Bronchial epithelial cell (primary cell): ENCODE results near the gene LSM5. TPM values are rescaled to one million over a fixed set of nuclear protein-coding genes. Genes with fewer than 3 reads are reported as not detected.

Source experiments
- DNase-seq: peaks from one replicate; pipeline ENCODE4 v3.0.0-alpha.2; 2010; ENCODE audit warnings: low read depth
- FAIRE-seq: peaks from 2 replicates; lab custom pipeline; 2011; peaks lifted over from hg19 to GRCh38; lab: Jason Lieb, UNC
- H3K27me3 ChIP-seq: 2 replicates; pipeline ENCODE4 v1.5.1; 2011; ENCODE audit warnings: low read length; ENCODE audit not compliant: control insufficient read depth, insufficient read depth
- H3K36me3 ChIP-seq: 2 replicates; pipeline ENCODE4 v1.5.1; 2011; ENCODE audit warnings: low read length; ENCODE audit not compliant: control insufficient read depth, insufficient read depth
- H3K4me3 ChIP-seq: 2 replicates; pipeline ENCODE4 v1.5.1; 2011; ENCODE audit warnings: mild to moderate bottlenecking, low read depth, low read length, control low read depth
- total RNA-seq: library from RNA; depleted of rRNA; stranded (reverse); fragments of >200 nt; gene quantifications from 2 replicates; pipeline ENCODE4 v1.2.1, GENCODE V29; 2014
- TF ChIP-seq, protein P1 (sequence below): IDR thresholded peaks from 2 replicates; pipeline ENCODE4 v1.5.1; 2011; ENCODE audit warnings: mild to moderate bottlenecking, moderate library complexity, low read length, control low read depth, inconsistent platforms; ENCODE audit not compliant: insufficient read depth, severe bottlenecking

Gene LSM5
- total RNA-seq, 1 donor from 2014 or later: 11.3 TPM

DNA sequence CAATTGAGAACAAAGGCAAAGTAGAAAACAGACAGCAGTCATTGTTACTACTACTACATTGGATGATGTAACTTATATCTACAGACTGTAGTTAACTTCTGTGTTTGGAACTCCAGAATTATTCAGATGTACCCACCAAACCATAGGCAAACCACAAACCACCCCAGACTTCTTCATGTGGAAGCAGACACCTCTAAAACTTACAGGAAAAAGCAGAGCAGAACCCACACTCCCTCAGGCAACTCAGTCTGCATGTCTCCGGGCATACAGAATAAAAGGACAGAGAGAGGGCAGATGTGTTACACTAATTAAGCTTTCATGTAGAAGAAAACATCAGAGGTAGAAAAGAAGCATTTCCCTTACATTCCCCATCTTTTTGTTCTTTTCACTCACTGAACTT lies 9.0 kb downstream of the LSM5 start:
- no peaks in the 10 kb centered on the region for H3K36me3 ChIP-seq
- no peak overlapping the region for H3K4me3 ChIP-seq
- no peak for FAIRE-seq
- no peaks in the 10 kb centered on the region for H3K27me3 ChIP-seq
- TF ChIP-seq, protein P1, sequence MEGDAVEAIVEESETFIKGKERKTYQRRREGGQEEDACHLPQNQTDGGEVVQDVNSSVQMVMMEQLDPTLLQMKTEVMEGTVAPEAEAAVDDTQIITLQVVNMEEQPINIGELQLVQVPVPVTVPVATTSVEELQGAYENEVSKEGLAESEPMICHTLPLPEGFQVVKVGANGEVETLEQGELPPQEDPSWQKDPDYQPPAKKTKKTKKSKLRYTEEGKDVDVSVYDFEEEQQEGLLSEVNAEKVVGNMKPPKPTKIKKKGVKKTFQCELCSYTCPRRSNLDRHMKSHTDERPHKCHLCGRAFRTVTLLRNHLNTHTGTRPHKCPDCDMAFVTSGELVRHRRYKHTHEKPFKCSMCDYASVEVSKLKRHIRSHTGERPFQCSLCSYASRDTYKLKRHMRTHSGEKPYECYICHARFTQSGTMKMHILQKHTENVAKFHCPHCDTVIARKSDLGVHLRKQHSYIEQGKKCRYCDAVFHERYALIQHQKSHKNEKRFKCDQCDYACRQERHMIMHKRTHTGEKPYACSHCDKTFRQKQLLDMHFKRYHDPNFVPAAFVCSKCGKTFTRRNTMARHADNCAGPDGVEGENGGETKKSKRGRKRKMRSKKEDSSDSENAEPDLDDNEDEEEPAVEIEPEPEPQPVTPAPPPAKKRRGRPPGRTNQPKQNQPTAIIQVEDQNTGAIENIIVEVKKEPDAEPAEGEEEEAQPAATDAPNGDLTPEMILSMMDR: no peak
- DNase-seq: no peak

- DNase-seq: peak; percentile 67
These were observed 10.5 kb downstream of the LSM5 start for GRCh38 chr7:32479574-32480200.

GRCh38 chr7:32477649-32477980 lies 12.6 kb downstream of the LSM5 start:
- FAIRE-seq (no peak), DNase-seq (peak; percentile 54)
- Histone ChIP-seq H3K36me3 (no peaks in the 10 kb centered on the region), H3K27me3 (no peaks in the 10 kb centered on the region), H3K4me3 (no peak overlapping the region)
- TF ChIP-seq, protein P1: no peak

More at GRCh38 chr7:32479574-32480200, 10.5 kb downstream of the LSM5 start:
- no peak for FAIRE-seq
- H3K27me3 ChIP-seq: no peaks in the 10 kb centered on the region
- no peak overlapping the region for H3K4me3 ChIP-seq
- no peaks in the 10 kb centered on the region for H3K36me3 ChIP-seq
- TF ChIP-seq, protein P1: peak; percentile 92

DNA sequence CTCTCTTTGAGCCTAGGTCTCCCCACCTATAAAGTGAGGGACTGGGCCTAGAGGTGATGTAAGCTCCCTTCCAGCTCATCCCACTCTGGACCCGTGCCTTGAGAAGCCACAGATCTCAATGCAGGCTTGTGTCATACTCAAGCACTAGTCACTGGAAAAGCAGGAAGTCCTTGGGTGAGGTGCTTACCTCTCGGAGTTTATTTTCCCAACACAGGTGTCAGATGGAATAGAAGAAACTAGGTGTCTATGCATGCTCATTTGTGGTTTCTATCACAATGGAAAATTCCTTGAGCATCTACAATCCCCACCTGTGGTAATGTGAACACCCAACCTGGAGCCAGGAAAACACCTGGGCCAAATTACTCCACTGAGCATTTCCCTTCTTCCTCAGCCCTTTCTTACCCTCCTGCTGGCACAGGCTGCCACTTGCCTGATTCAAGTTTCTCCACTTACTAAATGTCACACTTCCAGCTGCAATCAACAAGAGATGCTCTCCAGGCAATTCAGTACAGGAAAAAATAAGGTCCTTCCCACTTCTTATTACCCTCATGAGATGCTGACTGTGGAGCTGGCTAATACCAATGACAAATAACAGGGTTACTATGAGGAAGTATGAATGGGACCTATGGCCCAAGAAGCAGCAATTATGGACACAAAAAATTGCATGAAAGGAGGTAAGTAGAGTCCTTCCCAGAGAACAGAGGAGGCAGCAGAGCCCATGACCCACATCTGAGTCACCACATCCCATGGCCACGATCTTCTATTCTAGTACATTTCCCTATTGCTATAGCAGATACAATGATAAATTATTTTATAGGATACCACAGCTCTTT lies 13.1 kb downstream of the LSM5 start:
- DNase-seq (peak; percentile 94), FAIRE-seq (peak; percentile 77)
- H3K36me3 ChIP-seq: no peaks in the 10 kb centered on the region
- no peaks in the 10 kb centered on the region for H3K27me3 ChIP-seq
- TF ChIP-seq, protein P1: no peak
- no peak overlapping the region for H3K4me3 ChIP-seq

GRCh38 chr7:32474008-32474407 lies 16.2 kb downstream of the LSM5 start:
- no peak for DNase-seq
- Histone ChIP-seq H3K4me3 (no peak overlapping the region), H3K36me3 (no peaks in the 10 kb centered on the region), H3K27me3 (no peaks in the 10 kb centered on the region)
- FAIRE-seq: no peak
- TF ChIP-seq, protein P1: no peak
